Ureter (tissue), 1 donor: ENCODE results near the gene SPTBN4. TPM values are rescaled to one million over a fixed set of nuclear protein-coding genes. Genes with fewer than 3 reads are reported as not detected.
"Not testable (repeated sequence)": the region's sequence is repeated elsewhere in the genome, so short reads cannot be mapped to it uniquely, and the experiment has no call there.

ENCODE experiments used
- DNase-seq: peaks from one replicate; pipeline ENCODE4 v3.0.0-alpha.2; 2020; ENCODE audit warnings: low spot score
- total RNA-seq: library from RNA; stranded (reverse); gene quantifications from one replicate; pipeline ENCODE4 v1.2.4, GENCODE V29; 2023
- donor health status: DM: yes; HTN: yes; CAD: no.

SPTBN4 gene
- total RNA-seq, 1 donor from 2014 or later, result 2.6 TPM

DNA sequence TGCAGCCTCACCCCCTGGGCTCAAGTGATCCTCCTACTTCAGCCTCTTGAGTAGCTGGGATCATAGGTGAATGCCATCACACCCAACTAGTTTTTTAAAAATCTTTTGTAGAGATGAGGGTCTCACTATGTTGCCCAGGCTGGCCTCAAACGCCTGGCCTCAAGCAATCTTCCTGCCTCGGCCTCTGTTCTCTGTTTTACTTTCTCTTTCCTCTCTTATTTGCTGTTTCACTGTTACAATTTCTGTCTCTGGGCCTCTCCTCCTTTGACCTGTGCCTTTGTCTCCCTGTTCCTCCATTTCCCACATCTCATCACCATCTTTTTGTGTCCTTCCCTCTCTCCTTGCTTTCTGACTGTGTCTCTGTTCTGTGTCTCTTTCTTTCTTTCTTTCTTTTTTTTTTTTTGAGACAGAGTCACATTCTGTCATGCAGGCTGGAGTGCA, 119.2 kb downstream of the SPTBN4 start:
- DNase-seq, result no peak

GRCh38 chr19:40586611-40587010, 119.8 kb downstream of the SPTBN4 start:
- no peak for DNase-seq

GRCh38 chr19:40588110-40588854, 121.5 kb downstream of the SPTBN4 start:
- DNase-seq, result no peak

DNA sequence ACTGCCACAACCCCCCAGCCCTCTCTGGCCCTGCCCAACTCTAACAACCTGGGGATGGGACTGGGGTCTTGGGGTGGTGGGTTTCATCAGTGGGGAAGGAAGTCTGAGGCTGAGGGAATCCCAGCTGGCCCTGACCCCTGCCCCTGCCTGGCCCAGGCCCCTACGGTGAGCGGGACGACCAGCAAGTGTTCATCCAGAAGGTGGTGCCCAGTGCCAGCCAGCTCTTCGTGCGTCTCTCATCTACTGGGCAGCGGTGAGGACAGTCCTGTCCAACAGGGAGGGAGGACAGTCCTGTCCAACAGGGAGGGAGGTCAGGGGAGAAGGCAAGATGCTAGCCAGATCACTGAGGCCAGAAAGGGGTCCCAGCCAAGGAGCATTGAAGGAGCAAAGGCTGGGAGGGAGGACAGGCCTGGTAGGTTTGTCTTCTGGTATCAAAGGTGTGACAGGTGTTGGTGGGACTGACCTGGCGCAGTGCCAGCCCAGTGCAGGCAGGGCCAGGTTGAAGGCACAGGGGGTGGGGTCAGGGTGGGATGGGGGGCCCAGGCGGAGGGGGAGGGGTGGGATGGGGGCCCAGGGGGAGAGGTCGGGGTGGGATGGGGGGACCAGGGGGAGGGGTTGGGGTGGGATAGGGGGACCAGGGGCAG, 122.2 kb downstream of the SPTBN4 start:
- DNase-seq, result no peak

- no peak for DNase-seq
Observed at GRCh38 chr19:40589591-40590429, 123.0 kb downstream of the SPTBN4 start.

DNA sequence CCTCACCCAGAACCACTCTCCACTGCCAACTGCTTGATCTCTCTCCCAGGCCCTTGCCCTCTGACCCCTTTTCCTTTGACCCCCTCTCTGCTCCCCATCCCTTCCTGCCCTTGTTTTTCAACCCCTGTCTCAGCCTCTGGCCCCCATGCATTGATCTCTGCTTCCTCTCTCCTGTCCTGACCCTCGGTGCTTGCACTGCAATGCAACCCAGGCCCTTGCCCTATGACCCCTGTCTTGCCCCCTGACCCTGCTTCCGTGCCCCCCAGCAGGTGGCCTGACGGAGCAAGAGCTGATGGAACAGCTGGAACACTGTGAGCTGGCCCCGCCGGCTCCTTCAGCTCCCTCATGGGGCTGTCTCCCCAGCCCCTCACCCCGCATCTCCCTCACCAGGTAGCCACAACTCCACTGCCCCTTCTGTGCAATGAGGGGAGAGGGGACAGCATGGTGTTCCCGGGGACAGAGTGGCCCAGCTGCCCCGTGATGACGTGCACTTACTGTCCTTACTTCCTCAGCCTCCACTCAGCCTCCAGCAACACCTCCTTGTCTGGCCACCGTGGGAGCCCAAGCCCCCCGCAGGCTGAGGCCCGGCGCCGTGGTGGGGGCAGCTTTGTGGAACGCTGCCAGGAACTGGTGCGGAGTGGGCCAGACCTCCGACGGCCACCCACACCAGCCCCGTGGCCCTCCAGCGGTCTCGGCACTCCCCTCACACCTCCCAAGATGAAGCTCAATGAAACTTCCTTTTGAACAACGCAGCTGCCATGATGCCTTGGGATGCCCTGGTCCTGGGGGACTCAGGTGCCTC, 123.9 kb downstream of the SPTBN4 start:
- DNase-seq, result no peak

DNA sequence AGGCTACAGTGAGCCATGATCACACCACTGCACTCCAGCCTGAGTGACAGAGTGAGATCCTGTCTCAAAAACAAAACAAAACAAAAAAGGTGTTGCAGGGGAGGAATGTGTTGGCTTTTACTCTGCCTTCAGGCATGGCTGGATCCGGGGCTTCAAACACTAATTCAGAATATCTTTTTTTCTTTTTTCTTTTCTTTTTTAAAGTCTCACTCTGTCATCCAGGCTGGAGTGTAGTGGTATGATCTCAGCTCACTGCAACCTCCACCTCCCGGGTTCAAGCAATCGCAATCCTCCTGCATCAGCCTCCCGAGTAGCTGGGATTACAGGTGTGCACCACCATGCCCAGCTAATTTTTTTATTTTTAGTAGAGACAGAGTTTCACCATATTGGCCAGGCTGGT, 124.9 kb downstream of the SPTBN4 start:
- DNase-seq, result not testable (repeated sequence)

- no peak for DNase-seq
Observed at GRCh38 chr19:40592170-40592569, 125.4 kb downstream of the SPTBN4 start.

GRCh38 chr19:40594255-40594654, 127.5 kb downstream of the SPTBN4 start:
- DNase-seq, result no peak

- no peak for DNase-seq
Observed at GRCh38 chr19:40594657-40595091, 127.9 kb downstream of the SPTBN4 start.

GRCh38 chr19:40596608-40597328, 130.0 kb downstream of the SPTBN4 start:
- DNase-seq, result no peak

GRCh38 chr19:40597329-40597838, 130.6 kb downstream of the SPTBN4 start:
- no peak for DNase-seq

GRCh38 chr19:40598121-40598917, 131.5 kb downstream of the SPTBN4 start:
- peak; percentile 92 for DNase-seq

DNA sequence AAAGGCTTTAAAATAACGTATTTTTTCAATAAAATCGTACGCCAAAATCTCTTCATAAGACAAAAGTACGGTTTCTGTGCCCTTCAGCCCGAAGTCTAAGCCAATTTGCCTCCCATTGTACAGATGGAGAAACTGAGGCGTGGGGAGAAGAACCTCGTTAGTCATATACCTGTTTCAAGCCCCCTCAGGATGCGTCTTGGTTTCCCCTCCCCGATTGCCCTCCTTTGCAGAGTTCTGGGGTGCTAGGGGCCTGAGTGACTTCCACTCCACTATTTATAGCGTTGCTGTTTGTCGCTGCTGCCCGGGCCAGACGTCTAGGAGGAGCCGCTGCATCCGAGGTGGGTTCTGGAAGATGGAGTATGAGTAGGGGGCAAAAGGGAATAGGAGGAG, 132.1 kb downstream of the SPTBN4 start:
- DNase-seq, result no peak

GRCh38 chr19:40599331-40599901, 132.6 kb downstream of the SPTBN4 start:
- DNase-seq, result no peak

- no peak for DNase-seq
Observed at GRCh38 chr19:40599902-40600569, 133.2 kb downstream of the SPTBN4 start.

GRCh38 chr19:40600570-40601133, 133.9 kb downstream of the SPTBN4 start:
- DNase-seq, result no peak

DNA sequence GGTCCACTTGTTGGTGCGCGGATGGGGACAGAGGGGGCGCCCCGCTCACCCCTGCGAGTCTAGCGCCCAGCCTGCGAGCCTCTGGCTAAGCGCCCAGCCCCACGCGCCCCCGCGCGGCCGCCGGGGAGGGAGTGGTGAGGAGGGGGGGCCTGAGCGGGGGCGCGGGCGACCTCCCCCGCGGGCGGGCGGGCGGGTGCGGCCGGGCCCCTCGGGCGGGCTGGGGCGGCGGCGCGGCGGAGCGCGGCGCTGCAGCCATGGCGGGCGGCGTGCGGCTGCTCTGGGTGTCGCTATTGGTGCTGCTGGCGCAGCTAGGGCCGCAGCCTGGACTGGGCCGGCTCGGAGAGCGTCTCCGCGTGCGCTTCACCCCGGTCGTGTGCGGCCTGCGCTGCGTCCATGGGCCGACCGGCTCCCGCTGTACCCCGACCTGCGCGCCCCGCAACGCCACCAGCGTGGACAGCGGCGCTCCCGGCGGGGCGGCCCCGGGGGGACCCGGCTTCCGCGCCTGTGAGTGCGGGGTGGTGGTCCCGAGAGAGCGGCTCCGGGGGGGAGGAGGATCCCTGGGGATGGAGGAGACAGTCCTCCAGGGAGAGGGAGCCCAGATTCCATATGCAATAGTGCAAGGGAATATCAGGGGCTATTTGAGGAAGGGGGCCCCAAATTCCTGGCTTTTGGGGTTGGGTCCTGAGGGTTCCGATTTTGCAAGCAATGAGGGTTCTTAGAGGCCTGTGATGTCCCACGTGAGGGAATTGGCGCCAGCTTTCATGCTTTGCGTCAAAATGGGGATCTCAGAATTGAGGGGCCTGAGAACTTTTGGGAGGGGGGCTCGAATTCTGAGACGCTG, 134.6 kb downstream of the SPTBN4 start, which contains the start of gene LTBP4:
TSS of gene LTBP4 (plus strand) at position 236 of the 841 bp plus-strand sequence. CDS start at position 255, 19 bp downstream.
- DNase-seq, result peak; percentile 67
